Colon (tissue), 2 donors: Measurements from ENCODE around the gene RASSF1.

Source experiments
- FAIRE-seq: peaks from 2 replicates; lab custom pipeline; 2012; peaks lifted over from hg19 to GRCh38; lab: Jason Lieb, UNC
- donor health status: control.
- donor health status: control.

The RASSF1 gene

GRCh38 chr3:50365080-50365841 is 24.6 kb upstream of the RASSF1 start:
- FAIRE-seq: no peak

GRCh38 chr3:50364573-50365079 is 24.0 kb upstream of the RASSF1 start:
- FAIRE-seq: no peak

- no peak for FAIRE-seq
These were observed 19.1 kb upstream of the RASSF1 start for GRCh38 chr3:50359760-50360110.

GRCh38 chr3:50358911-50359759 is 18.5 kb upstream of the RASSF1 start, which contains the start of gene TMEM115:
Gene TMEM115 (minus strand): TSS chr3:50359521. CDS start chr3:50359063, 458 bp downstream.
- peak; percentile 47 for FAIRE-seq

GRCh38 chr3:50358355-50358910 is 17.8 kb upstream of the RASSF1 start:
- FAIRE-seq: no peak

GRCh38 chr3:50357481-50357880 is 16.8 kb upstream of the RASSF1 start:
- FAIRE-seq: no peak

GRCh38 chr3:50356553-50356952 is 15.9 kb upstream of the RASSF1 start:
- FAIRE-seq: no peak

- FAIRE-seq: no peak
These were observed 15.4 kb upstream of the RASSF1 start for GRCh38 chr3:50355829-50356552.

- no peak for FAIRE-seq
These were observed 14.2 kb upstream of the RASSF1 start for GRCh38 chr3:50354850-50355249.

GRCh38 chr3:50354186-50354764 is 13.6 kb upstream of the RASSF1 start:
- FAIRE-seq: no peak

- FAIRE-seq: no peak
These were observed 12.8 kb upstream of the RASSF1 start for GRCh38 chr3:50353245-50354004.

GRCh38 chr3:50352781-50353180 is 12.1 kb upstream of the RASSF1 start:
- no peak for FAIRE-seq

- no peak for FAIRE-seq
These were observed 10.7 kb upstream of the RASSF1 start for GRCh38 chr3:50351323-50351697.

GRCh38 chr3:50350527-50351322 is 10.1 kb upstream of the RASSF1 start, which contains the start of the genes CYB561D2 and NPRL2:
Gene CYB561D2 (plus strand): TSS chr3:50350862. CDS start chr3:50351434, 572 bp downstream.
Gene NPRL2 (minus strand): TSS chr3:50350775. CDS start chr3:50350652, 123 bp downstream.
- no peak for FAIRE-seq

- no peak for FAIRE-seq
These were observed 9.5 kb upstream of the RASSF1 start for GRCh38 chr3:50350213-50350526.

- FAIRE-seq: no peak
These were observed 6.7 kb upstream of the RASSF1 start for GRCh38 chr3:50347187-50347813.

GRCh38 chr3:50345586-50346234 is 5.1 kb upstream of the RASSF1 start, which contains the start of gene ZMYND10:
Gene ZMYND10 (minus strand): TSS chr3:50345732. CDS start chr3:50345579, 153 bp downstream.
- FAIRE-seq: no peak

GRCh38 chr3:50345008-50345407 is 4.4 kb upstream of the RASSF1 start:
- FAIRE-seq: no peak
